ENCODE results near the gene SLC35E4. TPM values are rescaled to one million over a fixed set of nuclear protein-coding genes. Genes with fewer than 3 reads are reported as not detected.

The SLC35E4 gene
- total RNA-seq, 1 experiment from 2014 or later: 5.3 TPM

DNA sequence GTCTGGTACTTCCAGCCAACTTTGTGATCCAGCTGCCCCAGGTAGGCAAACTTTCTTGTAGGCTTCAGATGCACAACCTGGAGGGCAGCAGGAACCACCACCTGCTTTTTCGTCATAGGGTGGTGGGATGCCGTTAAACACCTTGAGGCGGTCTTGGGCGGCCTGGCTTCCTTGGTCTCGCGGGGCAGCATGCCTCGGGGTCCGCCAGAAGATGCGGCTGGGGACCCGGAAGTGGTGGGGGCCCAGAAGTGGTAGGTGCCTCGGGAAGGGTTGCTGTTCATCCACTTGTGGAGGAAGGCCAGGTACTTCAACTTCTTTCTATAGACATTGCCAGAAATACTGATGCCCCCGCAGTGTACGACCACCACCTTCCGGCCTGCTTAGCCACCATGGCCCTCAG lies 18.8 kb downstream of the SLC35E4 start (continued):
- TF ChIP-seq, protein P1, sequence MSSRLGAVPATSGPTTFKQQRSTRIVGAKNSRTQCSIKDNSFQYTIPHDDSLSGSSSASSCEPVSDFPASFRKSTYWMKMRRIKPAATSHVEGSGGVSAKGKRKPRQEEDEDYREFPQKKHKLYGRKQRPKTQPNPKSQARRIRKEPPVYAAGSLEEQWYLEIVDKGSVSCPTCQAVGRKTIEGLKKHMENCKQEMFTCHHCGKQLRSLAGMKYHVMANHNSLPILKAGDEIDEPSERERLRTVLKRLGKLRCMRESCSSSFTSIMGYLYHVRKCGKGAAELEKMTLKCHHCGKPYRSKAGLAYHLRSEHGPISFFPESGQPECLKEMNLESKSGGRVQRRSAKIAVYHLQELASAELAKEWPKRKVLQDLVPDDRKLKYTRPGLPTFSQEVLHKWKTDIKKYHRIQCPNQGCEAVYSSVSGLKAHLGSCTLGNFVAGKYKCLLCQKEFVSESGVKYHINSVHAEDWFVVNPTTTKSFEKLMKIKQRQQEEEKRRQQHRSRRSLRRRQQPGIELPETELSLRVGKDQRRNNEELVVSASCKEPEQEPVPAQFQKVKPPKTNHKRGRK (CRISPR knock-in tag; IDR thresholded peaks at IDR 0.05; ENCODE audit: borderline replicate concordance): no peak
- TF ChIP-seq TP53 (CRISPR knock-in tag; IDR thresholded peaks at IDR 0.05) (no peak), NFYB (CRISPR knock-in tag; conservative IDR thresholded peaks at IDR 0.05; ENCODE audit: low read depth) (no peak), RELA (CRISPR knock-in tag; IDR thresholded peaks at IDR 0.05; ENCODE audit: borderline replicate concordance) (no peak)
- TF ChIP-seq, protein P2, sequence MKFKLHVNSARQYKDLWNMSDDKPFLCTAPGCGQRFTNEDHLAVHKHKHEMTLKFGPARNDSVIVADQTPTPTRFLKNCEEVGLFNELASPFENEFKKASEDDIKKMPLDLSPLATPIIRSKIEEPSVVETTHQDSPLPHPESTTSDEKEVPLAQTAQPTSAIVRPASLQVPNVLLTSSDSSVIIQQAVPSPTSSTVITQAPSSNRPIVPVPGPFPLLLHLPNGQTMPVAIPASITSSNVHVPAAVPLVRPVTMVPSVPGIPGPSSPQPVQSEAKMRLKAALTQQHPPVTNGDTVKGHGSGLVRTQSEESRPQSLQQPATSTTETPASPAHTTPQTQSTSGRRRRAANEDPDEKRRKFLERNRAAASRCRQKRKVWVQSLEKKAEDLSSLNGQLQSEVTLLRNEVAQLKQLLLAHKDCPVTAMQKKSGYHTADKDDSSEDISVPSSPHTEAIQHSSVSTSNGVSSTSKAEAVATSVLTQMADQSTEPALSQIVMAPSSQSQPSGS (CRISPR knock-in tag; IDR thresholded peaks at IDR 0.05; ENCODE audit: borderline replicate concordance, low read depth): no peak
- TF ChIP-seq, protein P3, sequence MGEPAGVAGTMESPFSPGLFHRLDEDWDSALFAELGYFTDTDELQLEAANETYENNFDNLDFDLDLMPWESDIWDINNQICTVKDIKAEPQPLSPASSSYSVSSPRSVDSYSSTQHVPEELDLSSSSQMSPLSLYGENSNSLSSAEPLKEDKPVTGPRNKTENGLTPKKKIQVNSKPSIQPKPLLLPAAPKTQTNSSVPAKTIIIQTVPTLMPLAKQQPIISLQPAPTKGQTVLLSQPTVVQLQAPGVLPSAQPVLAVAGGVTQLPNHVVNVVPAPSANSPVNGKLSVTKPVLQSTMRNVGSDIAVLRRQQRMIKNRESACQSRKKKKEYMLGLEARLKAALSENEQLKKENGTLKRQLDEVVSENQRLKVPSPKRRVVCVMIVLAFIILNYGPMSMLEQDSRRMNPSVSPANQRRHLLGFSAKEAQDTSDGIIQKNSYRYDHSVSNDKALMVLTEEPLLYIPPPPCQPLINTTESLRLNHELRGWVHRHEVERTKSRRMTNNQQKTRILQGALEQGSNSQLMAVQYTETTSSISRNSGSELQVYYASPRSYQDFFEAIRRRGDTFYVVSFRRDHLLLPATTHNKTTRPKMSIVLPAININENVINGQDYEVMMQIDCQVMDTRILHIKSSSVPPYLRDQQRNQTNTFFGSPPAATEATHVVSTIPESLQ (CRISPR knock-in tag; IDR thresholded peaks at IDR 0.05): no peak
- TF ChIP-seq, protein P4, sequence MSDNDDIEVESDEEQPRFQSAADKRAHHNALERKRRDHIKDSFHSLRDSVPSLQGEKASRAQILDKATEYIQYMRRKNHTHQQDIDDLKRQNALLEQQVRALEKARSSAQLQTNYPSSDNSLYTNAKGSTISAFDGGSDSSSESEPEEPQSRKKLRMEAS (CRISPR knock-in tag; IDR thresholded peaks at IDR 0.05): no peak
- TF ChIP-seq, protein P5, sequence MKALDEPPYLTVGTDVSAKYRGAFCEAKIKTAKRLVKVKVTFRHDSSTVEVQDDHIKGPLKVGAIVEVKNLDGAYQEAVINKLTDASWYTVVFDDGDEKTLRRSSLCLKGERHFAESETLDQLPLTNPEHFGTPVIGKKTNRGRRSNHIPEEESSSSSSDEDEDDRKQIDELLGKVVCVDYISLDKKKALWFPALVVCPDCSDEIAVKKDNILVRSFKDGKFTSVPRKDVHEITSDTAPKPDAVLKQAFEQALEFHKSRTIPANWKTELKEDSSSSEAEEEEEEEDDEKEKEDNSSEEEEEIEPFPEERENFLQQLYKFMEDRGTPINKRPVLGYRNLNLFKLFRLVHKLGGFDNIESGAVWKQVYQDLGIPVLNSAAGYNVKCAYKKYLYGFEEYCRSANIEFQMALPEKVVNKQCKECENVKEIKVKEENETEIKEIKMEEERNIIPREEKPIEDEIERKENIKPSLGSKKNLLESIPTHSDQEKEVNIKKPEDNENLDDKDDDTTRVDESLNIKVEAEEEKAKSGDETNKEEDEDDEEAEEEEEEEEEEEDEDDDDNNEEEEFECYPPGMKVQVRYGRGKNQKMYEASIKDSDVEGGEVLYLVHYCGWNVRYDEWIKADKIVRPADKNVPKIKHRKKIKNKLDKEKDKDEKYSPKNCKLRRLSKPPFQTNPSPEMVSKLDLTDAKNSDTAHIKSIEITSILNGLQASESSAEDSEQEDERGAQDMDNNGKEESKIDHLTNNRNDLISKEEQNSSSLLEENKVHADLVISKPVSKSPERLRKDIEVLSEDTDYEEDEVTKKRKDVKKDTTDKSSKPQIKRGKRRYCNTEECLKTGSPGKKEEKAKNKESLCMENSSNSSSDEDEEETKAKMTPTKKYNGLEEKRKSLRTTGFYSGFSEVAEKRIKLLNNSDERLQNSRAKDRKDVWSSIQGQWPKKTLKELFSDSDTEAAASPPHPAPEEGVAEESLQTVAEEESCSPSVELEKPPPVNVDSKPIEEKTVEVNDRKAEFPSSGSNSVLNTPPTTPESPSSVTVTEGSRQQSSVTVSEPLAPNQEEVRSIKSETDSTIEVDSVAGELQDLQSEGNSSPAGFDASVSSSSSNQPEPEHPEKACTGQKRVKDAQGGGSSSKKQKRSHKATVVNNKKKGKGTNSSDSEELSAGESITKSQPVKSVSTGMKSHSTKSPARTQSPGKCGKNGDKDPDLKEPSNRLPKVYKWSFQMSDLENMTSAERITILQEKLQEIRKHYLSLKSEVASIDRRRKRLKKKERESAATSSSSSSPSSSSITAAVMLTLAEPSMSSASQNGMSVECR (CRISPR knock-in tag; IDR thresholded peaks at IDR 0.05; ENCODE audit: borderline replicate concordance): no peak
- TF ChIP-seq, protein P6, sequence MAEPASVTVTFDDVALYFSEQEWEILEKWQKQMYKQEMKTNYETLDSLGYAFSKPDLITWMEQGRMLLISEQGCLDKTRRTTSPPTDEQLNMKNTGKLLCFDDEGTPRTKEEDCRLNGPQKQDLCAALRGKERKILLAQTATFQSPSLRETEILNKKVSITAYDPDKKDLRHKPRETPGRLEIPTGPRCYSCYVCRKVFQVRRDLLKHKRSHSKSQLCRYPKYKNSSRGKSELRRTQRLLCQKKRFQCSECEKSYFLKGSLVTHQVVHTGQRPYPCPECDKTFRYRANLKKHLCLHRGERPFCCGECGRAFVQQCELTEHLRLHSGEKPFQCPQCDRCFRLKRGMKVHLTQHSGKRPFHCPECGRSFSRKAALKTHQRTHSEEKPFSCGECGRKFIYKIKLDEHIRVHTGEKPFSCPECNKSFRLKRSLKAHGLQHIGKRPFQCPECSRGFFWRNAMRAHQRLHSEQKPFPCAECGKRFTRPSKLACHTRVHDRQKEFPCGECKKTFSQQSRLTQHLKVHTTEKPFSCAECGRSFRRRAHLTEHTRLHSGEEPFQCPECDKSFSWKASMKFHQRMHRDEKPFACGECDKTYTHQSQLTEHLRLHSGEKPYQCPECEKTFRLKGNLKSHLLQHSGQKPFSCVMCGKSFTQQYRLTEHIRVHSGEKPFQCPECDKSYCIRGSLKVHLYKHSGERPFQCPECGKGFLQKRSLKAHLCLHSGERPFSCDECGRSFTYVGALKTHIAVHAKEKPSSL (CRISPR knock-in tag; conservative IDR thresholded peaks at IDR 0.05): no peak

DNA sequence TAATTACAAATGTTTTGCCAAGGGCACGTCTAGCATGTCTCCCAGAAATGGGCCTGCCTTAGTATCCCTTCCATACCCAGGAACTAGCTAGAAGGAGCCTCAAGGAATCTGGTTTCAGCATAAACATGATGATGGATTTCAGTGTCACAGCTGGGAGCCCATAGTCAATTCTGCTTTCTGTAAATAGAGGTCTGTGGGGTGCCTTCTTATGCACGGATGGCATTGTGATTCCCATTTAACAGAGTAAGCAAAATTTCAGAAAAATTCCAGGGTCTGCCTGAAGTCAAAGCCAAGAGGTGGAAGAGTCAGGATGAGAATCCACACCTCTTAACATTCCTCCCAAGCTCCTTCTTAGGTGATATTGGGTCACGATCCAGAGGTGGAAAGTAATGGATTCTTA lies 20.0 kb downstream of the SLC35E4 start:
- H3K27ac Mint-ChIP-seq: peak overlapping the region; percentile 52
- peaks cover 10% of the 10 kb centered on the region for H3K27me3 Mint-ChIP-seq (ENCODE audit: low read depth)
- H3K4me1 Mint-ChIP-seq: peaks cover 31% of the 10 kb centered on the region
- ChIA-PET POLR2A (interaction anchor here (0.6 to 0.7 kb wide), 2 partner anchors 143 to 232 kb away, joined by 3 to 4 read pairs; no protein-coding TSS in a partner anchor), CTCF (interaction anchor here (0.6 to 1.9 kb wide), 7 partner anchors 11 to 246 kb away, joined by 3 to 17 read pairs (median 4); partner anchors contain the start of genes DUSP18 and SLC35E4)
- H3K9me3 Mint-ChIP-seq: 0 out of 2 replicates have a peak, but pooled peaks cover 11% of the 10 kb centered on the region
- ATAC-seq (peak; percentile 85), DNase-seq (ENCODE audit: low spot score) (no peak)
- TF ChIP-seq ETV6 (CRISPR knock-in tag; IDR thresholded peaks at IDR 0.05) (0 out of 2 replicates have a peak, but pooled peaks have one; percentile 18), TEAD1 (CRISPR knock-in tag; IDR thresholded peaks at IDR 0.05) (peak; percentile 89; the same call in 1 of the 2 replicates), FOXK1 (CRISPR knock-in tag; IDR thresholded peaks at IDR 0.05) (peak; percentile 45; the same call in 1 of the 2 replicates), NFATC4 (CRISPR knock-in tag; IDR thresholded peaks at IDR 0.05) (no peak)
- TF ChIP-seq, protein P7, sequence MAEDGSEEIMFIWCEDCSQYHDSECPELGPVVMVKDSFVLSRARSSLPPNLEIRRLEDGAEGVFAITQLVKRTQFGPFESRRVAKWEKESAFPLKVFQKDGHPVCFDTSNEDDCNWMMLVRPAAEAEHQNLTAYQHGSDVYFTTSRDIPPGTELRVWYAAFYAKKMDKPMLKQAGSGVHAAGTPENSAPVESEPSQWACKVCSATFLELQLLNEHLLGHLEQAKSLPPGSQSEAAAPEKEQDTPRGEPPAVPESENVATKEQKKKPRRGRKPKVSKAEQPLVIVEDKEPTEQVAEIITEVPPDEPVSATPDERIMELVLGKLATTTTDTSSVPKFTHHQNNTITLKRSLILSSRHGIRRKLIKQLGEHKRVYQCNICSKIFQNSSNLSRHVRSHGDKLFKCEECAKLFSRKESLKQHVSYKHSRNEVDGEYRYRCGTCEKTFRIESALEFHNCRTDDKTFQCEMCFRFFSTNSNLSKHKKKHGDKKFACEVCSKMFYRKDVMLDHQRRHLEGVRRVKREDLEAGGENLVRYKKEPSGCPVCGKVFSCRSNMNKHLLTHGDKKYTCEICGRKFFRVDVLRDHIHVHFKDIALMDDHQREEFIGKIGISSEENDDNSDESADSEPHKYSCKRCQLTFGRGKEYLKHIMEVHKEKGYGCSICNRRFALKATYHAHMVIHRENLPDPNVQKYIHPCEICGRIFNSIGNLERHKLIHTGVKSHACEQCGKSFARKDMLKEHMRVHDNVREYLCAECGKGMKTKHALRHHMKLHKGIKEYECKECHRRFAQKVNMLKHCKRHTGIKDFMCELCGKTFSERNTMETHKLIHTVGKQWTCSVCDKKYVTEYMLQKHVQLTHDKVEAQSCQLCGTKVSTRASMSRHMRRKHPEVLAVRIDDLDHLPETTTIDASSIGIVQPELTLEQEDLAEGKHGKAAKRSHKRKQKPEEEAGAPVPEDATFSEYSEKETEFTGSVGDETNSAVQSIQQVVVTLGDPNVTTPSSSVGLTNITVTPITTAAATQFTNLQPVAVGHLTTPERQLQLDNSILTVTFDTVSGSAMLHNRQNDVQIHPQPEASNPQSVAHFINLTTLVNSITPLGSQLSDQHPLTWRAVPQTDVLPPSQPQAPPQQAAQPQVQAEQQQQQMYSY (CRISPR knock-in tag; IDR thresholded peaks at IDR 0.05): peak; percentile 42; the same call in 1 of the 2 replicates
- TF ChIP-seq, protein P8, sequence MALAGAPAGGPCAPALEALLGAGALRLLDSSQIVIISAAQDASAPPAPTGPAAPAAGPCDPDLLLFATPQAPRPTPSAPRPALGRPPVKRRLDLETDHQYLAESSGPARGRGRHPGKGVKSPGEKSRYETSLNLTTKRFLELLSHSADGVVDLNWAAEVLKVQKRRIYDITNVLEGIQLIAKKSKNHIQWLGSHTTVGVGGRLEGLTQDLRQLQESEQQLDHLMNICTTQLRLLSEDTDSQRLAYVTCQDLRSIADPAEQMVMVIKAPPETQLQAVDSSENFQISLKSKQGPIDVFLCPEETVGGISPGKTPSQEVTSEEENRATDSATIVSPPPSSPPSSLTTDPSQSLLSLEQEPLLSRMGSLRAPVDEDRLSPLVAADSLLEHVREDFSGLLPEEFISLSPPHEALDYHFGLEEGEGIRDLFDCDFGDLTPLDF (CRISPR knock-in tag; IDR thresholded peaks at IDR 0.05): no peak
- H3K36me3 Mint-ChIP-seq: peaks cover 5% of the 10 kb centered on the region; the same call in 1 of the 2 replicates
- H3K4me3 Mint-ChIP-seq: no peak overlapping the region

Data from WTC11 (cell line).